ENCODE data around the gene RBBP8NL.

Gene RBBP8NL, protein sequence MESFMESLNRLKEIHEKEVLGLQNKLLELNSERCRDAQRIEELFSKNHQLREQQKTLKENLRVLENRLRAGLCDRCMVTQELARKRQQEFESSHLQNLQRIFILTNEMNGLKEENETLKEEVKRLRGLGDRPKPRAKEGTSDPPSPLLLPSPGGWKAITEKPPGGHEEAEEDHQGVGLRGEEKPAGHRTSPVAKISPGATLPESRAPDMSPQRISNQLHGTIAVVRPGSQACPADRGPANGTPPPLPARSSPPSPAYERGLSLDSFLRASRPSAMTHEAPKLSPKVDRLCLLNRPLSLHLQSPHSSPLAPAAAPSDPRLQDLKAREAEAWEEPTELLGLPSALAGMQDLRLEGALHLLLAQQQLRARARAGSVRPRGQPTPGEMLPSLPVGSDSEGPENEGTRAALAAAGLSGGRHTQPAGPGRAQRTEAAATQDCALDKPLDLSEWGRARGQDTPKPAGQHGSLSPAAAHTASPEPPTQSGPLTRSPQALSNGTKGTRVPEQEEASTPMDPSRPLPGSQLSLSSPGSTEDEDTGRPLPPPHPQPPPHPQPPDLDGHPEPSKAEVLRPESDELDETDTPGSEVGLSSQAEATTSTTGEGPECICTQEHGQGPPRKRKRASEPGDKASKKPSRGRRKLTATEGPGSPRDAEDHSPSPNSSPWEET

DNA sequence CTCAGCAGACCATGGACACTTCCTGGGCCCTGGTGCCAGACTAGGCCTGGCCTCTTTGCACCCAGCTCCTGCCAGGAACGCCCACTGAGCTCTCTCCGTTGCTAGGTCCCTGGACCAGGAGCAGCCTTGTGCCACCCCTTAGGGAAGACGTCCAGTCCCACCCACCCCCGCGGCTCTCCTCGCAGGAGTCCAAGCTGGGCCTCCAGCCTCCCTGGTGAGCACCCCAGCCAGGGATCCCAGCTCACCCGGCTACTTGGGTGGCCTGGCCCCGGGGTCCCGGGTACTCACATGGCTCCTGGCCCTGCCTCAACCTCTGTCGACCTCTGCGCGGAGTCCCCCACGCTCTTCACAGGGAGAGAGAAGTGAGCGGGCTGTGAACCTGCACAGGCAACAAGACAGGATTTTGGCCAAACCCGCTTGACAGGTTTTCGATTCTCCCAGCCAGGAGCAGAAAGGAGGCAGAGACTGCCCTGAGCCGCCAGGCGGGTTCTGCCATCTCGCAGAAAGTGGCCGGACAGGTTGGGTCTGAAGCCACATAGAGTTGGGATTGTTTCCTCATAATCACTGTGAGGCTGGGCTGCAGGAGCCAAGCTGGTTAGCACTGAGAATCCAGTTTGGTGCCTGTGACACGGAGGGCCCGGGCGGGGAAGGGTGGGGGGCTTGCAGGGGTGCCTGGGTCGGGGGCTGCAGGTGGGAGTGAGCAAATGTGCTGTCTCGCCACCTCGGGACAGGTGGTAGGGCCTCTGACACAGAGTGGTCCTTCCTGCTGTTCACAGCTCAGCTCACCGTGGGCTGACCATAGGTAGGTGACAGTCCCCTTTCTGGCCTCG, at the start of gene RBBP8NL:
Gene RBBP8NL, minus strand, starts transcription at position 368 of the 830 bp plus-strand sequence. CDS start 7,892 bp downstream, outside the sequence.
- DNase-seq (ENCODE audit: extremely low read depth in 1 of 2, low read depth in 1 of 2) = no peak

DNA sequence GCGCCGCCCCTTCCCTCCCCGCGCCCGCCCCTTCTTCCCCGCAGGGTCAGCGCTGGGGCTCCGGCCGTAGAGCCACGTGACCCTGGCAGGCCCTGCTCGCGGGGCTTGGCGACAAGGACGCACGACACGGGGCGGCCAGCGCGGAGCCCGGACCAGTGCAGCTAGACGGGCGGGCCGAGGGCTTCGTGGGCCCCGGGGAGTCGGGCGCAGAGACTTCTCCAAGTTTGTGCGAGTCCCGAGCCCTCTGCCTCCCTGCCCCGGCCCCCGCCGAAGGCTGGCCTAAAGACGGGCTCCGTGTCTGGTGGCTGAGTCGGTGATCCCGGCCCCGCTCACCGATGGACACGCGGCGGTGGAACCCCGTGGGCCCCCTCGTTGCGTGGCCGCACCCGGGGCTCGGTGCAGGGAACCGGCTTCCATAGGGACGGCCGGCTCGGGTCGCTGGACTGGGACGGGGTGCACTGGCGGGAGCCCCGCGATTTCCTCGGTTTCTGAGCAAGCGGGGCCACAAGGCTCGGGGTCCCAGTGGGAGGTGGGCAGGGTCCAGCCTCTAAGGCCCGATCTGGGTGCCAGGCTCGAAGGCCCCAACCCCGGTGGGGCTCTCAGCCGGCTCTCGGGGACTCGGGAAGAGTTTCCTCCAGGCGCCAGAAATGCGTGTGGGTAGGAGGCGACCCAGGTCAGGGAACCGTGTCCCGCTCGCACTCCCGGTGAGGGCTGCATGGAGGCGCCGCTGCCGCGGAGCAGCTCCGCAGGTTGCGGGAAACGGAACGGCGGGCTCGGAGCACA, 48.9 kb upstream of the RBBP8NL start:
- DNase-seq (ENCODE audit: extremely low read depth in 1 of 2, low read depth in 1 of 2) = no peak

DNA sequence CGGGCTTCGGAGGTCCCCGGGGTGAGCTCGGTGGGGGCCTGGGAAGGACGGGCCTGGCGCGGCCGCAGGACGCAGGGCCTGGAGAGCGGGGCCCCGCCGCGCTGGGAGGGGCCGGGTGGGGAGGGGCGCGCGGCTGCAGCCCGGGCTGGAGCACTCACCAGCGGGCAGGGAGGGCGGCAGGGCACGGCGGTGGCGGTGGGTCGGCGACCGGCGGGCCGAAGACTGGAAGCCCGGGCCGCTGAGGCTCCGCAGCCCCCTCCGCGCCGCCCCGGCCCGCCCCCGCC, 48.4 kb upstream of the RBBP8NL start, which contains the start of gene GATA5:
Gene GATA5, minus strand, starts transcription at position 224 of the 284 bp plus-strand sequence. CDS start 474 bp downstream, outside the sequence.
- DNase-seq (ENCODE audit: extremely low read depth in 1 of 2, low read depth in 1 of 2) = no peak

DNA sequence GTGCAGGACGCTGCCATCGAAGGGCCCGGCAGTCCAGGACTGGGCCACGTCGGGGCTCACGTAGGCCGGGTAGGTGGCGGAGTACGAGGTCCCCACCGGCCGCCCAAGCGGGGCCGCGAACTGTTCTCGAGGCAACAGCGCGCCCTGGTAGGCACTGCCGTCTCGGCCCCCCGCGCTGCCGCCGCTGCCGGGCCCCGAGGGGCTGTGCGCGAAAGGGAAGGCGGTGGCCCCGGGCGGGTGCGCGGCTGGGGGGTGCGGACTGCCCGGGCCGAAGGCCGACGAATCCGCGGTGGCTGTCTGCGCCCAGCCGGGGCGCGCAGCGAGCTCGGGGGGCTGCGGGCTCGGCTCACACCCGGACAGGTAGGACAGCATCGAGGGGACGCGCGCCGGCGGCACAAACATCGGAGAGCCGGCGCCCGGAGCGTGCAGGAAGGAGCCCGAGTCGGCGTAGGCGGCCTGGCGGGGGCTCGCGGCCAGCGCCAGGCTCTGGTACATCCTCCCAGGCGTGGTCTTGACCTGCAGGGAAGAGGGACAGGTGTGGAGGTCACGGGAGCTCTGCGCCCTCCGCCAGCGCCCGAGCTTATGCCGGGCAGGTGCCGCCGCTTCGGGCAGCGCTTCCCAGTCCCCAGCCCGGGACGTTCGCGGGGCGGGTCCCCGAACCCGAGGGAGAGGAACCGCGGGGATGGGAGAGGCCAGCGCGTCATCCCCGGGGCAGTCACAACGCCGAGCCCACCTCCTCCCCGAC, 47.9 kb upstream of the RBBP8NL start:
- DNase-seq (ENCODE audit: extremely low read depth in 1 of 2, low read depth in 1 of 2) = no peak

DNA sequence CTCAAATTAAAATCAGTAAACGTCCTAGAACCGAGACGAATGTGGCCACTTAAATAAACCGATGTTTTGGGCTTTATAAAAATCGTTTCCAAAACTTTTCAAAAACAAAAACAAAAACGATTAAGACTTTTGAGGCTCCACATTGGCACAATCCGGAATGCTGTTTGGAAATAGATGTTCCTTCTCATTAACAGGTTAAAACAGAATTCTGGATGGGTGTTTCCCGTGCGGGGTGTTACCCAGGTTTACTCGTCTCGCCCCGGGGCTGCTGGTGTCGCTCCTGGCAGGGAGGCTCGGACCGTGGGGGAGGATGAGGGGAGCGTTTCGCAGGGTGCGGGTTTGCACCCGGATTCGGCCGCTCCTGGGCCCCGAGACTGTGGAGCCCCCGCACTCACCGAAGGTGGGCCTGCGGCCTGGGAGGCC, 47.3 kb upstream of the RBBP8NL start:
- DNase-seq (ENCODE audit: extremely low read depth in 1 of 2, low read depth in 1 of 2) = no peak

DNA sequence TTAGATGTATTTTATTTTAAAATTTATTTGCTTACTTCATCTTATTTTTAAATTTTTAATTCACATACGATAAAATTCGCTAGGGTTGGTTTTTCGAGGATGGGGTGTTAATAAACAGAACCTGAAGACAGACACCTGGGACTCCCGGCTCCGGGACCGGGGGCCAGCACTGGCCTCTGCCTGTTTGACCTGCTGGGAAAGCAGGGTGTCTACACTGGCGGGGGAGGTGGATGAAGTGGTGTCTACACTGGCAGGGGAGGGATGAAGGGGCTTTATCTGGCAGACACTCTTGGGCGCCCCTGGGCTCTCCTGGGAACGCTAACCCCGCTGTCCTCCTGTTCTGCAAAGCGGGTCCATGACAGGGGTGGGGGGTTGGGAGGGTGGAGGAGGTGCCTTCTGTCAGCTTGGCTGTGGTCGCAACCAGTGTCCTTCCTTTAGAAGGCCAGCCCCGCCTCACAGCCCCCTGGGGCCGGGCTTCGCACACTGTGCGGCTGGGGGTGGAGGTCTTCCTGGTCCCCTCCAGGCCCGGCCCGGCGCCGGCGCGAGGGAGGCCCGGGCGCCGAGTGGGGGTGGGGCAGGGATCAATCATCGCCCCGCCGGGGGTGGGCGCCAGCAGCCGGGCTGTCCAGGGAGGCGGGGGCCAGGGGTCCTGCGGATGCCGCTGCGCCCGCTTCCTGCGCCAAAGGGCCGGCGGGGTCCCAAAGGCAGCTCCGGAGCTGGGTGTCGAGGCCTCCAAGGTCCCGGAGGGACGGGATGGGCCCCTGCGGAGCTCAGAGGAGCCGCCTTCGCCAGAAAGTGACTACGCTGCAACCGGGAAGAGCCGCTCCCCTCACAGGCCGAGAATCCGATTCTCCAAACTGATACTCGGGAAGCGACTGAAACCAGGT, 46.6 kb upstream of the RBBP8NL start:
- no peak for DNase-seq (ENCODE audit: extremely low read depth in 1 of 2, low read depth in 1 of 2)

DNA sequence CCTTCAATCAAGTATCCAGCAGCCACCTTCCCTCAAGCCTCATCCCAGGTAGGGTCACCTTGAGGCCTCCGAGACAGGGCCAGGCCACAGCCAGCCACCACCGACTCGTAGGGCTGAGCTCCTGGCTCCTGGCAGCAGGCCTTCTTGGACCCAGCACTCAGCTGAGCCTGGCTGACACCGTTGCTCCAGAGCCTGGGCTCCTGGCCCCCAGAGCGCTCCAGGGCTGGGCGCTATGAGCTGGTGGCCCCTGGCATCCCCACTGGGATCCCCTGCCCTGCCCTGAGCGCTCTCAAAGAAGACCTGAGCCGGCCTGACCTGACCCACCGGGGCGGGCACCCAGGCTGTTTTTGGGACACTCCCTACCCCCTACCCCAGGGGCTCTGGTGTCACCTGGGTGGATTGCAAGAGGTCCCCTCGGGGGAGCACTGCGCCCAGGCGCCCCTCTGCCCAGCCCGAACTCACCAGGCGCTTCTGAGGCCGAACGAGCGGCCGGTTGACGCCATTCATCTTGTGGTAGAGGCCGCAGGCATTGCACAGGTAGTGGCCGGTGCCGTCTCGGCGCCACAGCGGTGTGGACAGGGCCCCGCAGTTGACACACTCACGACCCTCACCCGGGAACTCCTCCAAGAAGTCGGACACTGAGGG, 45.7 kb upstream of the RBBP8NL start:
- no peak for DNase-seq (ENCODE audit: extremely low read depth in 1 of 2, low read depth in 1 of 2)

DNA sequence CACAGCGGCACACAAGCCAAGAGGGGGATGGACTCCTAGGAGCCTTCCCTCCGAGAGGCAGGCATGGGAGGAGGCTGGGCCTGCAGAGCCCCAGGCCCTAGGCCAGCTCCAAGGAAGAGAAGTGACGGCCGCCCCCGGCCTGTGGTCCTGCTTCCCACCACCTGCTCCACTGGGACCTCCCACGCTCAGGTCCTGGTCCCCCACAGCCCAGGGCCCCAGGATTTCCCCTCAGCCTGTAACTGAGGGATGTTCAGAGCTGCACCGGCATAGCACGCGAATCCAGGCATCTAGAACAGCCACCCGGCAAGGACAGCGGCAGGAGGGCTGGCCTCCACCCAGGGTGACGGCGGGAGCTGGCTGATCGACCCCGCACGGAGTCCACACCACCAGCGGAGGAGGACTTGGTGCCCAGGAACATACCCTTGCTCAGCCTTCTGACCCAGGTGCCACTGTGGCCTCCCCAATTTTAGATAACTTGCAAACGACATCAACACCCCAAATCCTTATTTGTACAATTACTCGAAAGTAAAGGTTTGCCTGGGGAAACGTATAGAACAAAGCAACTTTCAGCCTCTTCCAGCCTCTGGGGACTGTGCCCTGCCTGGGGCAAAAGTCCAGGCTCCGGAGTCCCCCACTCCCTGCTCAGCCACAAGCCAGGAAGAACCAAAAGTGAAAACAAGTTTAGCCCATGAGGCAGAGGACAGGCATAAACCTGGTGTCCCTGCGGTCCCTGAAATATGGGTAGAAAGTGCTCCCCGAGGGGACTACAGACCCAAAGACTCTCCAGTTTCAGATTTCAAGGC, 45.0 kb upstream of the RBBP8NL start:
- DNase-seq (ENCODE audit: extremely low read depth in 1 of 2, low read depth in 1 of 2) = no peak

DNA sequence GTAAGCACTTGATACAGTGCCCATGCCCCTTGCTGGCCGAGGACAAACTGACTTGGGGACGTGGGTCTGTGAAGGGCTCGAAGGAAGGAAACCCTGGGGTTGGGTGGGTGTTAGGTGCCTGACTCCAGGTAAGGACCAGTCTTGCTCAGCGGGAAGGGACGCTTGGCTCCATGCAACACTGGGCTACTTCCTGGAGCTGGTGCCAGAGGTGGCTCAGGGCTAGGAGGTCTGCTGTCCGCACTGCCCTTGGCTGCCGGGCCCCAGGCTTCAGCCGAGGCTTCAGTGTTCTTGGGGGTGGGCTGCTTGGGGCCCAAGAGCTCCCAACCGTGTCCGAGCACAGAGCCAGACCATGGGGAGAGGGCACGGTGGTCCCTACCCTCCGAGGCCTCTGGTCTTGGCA, 43.1 kb upstream of the RBBP8NL start:
- no peak for DNase-seq (ENCODE audit: extremely low read depth in 1 of 2, low read depth in 1 of 2)

DNA sequence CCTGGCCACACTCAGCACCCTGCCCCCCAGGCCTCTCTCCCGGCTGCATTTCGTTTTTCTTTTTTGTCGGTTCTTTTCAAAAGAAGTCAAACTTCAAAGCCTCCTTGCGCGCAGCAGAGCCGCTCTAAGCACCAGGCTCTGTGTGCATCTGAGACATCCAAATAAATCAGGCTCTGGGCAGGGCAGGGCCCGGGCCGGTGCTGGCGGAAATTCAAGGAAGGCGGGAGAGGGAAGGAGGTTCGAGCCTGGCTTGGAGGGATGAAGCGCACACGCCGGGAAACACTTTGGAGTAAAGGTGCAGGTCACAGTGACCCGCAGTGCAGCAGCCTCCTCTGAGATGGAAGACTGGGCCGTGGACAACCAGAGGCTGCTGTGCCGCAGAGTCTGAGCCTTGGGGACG, 42.7 kb upstream of the RBBP8NL start:
- no peak for DNase-seq (ENCODE audit: extremely low read depth in 1 of 2, low read depth in 1 of 2)

DNA sequence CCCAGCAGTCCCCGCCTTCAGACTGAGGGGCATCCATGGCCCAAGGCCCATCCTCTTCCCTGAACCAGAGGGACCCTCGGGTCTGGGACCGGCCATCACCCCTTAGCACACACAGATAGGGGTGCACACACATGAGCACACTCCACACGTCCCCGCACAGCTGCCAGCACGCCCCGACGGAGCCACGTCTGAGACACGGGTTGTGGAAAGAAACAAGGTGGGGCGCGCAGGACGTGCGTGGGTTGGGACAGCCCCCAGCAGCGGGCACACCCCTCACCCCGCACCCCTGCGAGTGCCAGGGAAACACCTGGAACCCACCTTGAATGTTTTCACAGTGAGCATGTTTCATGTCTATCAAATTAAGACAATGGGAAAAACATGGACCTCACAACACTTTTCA, 42.0 kb upstream of the RBBP8NL start:
- DNase-seq (ENCODE audit: extremely low read depth in 1 of 2, low read depth in 1 of 2) = no peak

DNA sequence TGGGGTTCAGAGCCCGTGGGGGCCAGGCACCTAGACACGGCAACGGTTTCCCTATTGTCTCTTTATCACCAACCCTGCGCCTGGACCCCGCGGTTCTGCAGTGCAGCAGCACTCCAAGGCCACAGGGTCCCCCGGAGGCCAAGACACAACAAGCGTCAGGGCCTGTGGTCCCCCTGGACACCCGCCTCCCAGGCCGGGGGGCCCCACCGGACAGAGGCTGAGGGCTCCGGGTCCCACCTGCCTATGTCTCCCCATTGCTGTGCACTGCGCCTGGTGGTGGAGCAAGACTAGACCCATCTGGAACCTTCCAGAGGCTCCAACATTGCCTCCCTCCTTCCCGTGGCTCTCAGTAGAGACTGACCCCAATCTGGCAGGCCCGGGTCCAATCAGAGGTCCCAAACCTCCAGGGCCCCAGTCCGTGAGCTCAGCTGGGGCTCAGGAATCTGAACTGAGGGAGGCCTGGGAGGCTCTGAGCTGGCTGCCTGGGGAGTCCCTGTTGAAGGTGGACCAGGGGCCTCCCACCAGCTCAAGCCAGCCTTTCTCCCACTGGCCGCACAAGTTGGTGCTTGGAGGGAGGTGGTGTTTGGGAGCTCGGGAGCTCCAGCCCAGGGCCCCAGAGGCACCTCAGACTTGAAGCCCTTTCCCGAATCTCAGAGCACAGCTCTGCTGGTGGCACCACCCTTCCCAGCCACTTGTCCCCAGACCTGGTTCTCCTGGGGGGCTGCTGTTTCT, 39.6 kb upstream of the RBBP8NL start:
- no peak for DNase-seq (ENCODE audit: extremely low read depth in 1 of 2, low read depth in 1 of 2)

DNA sequence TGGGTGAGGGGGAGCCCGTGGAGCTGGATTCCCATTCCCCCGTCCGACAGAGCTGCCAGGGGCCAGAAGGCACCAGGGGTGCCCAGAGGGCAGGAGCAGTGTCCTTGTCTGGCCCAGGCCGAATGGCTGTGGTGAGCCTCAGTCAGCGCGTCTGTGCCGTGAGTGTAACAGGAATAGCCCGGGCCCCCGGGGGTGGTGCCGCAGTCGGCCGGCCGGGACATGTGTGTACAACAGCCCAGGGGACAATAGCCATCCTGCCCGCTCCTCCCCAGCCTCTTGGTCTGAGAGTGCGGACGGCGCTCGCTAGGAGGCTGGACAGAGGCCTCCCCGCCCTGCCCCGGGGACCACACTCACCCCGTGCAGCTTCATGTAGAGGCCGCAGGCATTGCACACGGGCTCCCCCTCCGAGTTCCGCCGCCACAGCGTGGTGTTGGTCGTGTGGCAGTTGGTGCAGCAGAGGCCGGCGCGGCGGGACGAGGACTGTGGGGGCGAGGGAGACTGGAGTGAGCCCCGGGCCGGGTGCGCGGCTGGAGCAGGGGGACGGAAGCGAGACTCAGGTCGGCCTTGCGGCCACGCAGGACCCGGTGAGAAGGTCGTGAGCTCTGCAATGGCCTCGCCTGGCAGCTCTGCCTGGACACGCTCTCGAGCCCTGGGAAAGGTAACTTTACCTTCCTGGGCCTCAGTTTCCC, 38.9 kb upstream of the RBBP8NL start:
- no peak for DNase-seq (ENCODE audit: extremely low read depth in 1 of 2, low read depth in 1 of 2)

DNA sequence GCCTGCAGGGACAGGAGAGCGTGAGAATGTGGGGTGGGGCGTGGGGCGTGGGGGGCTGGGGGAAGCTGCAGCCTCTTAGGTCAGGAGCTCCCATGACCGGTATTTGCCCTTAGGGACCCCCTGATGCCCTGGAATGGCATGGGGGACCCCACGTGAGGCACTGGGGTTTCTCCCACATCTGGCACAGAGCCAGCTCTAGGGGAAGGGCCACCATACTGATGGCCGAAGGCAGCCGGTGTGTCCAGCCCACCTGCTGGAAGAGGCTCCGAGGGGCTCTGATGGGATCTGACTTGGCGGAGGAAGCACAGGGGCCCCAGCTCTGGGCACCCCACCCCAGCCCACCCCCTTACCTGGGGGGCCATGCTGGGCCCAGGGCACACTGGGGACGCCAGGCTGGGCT, 37.7 kb upstream of the RBBP8NL start:
- no peak for DNase-seq (ENCODE audit: extremely low read depth in 1 of 2, low read depth in 1 of 2)

DNA sequence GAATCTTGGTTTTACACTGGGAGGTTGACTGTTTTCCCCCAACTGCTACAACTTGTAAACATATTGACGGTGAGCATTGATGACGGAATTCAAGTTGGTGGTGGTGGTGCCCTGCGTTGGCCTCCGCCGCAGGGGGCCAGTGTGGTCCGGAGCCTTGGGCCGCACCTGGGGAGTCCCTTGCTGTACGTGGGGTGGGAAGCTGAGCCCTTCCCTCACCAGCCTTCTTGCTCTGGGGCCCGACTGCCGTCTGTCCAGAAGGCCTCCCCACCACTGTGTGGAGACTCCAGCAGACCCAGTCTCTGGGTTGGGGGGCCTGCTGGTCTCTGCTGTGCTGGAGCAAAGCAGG, 37.1 kb upstream of the RBBP8NL start:
- DNase-seq (ENCODE audit: extremely low read depth in 1 of 2, low read depth in 1 of 2) = no peak

DNA sequence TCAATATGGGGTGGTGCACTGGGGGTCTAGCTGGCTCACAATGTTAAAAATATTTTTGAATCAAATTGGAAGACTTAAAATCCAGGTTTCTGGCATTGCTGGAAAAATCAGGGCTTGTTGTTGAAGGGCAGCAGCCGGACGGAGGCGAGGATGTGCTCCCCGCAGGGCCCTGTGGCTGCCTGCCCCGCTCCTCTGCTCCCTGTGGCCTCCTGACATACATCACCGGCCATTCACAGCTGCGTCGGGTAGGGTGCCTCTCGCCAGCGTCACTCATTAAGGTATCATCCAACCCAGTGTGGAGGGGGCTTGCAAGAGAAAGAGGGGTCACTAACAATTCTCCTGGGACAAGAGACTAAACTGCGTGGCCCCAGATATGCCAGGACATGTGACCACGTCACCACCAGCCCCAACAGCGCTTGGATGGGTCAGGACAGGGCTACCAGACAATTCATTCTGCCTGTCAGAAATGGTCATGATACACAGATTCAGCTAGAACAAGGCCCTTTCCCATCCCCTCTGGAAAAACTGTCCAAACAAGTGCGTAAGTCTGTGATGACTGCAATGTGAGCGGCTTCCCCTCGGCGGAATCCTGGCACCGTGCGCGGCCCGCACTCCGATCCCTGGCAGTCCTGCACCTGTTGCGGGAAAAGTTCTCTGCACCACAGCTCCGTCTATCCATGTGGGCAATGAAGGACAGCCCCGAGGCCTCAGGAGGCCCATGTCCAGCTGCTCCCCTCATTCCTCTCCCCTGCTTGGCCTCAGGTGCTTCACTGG, 36.5 kb upstream of the RBBP8NL start:
- no peak for DNase-seq (ENCODE audit: extremely low read depth in 1 of 2, low read depth in 1 of 2)

Data from stimulated activated CD8-positive, alpha-beta memory T cell treated with anti-CD3 and anti-CD28 coated beads, Interleukin-7, amount 100 ng/mL, for 48 hours (primary cell).